ENCODE results near the gene UCN3. TPM values are rescaled to one million over a fixed set of nuclear protein-coding genes. Genes with fewer than 3 reads are reported as not detected.
"Not testable (repeated sequence)": the region's sequence is repeated elsewhere in the genome, so short reads cannot be mapped to it uniquely, and the experiment has no call there.

Gene UCN3
- total RNA-seq, 1 experiment from 2014 or later = not detected

DNA sequence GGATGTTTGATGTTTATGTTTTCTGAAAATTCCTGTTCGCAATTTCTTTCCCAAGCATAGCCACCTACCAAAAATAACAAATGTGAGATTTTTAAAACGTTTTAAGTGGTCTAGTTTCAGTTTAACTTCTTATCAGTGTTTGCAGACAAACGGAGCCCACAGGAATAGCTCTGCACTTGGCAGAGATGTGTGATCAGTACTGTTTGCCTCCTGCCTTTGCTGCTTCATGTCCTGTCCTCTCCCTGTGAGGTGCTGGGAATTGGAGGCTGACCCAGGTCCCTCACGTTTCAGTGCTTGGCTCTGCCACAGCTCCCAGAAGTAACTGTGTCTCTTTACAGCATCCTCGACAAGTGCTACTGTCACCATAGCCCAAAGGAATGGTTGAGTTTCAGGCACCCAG is 1.2 kb downstream of the UCN3 start:
- DNase-seq (ENCODE audit: low spot score) = no peak

GRCh38 chr10:5369362-5370158 is 4.8 kb downstream of the UCN3 start:
- no peak for DNase-seq (ENCODE audit: low spot score)

- no peak for DNase-seq (ENCODE audit: low spot score)
These were observed 6.0 kb downstream of the UCN3 start for GRCh38 chr10:5370493-5371352.

DNA sequence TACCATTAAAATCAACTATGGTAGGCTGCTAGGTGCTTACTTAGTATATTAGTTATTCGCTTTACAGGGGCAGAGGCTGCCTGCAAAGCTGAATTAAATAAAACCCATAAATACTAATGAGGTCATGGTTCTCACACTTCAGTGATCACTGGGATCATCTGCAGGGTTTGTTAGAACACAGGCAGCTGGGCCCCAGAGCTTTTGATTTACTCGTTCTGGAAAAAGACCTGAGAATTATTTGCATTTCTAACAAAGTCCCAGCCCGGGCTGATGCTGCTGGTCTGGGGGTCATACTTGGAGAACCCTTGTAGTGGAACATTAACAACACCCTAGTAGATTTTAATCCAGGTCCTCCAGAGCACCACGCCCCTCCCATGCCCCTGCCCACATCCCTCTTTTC is 8.5 kb downstream of the UCN3 start:
- DNase-seq (ENCODE audit: low spot score) = no peak

DNA sequence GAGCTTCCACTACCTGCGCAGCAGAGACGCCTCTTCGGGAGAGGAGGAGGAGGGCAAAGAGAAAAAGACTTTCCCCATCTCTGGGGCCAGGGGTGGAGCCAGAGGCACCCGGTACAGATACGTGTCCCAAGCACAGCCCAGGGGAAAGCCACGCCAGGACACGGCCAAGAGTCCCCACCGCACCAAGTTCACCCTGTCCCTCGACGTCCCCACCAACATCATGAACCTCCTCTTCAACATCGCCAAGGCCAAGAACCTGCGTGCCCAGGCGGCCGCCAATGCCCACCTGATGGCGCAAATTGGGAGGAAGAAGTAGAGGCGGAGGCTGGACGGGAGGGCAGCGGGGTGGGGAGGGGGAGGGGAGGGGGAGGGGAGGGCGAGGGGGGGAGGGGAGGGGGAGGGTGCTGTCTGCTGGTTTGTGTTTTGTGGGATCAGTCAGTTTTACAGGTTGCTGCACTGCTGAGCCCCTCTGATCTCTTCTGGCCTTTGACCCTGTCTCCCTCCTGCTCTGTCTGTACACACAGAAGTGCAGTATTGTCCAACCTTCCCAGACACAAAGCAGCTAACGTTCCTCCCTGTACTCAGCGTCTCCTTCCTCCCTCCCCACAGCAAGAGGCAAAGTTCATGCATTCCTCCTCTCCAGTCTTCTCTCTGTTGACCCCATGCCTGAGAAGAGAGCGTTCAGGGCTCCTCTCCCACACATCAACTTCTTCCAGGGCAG is 9.3 kb downstream of the UCN3 start:
- no peak for DNase-seq (ENCODE audit: low spot score)

DNA sequence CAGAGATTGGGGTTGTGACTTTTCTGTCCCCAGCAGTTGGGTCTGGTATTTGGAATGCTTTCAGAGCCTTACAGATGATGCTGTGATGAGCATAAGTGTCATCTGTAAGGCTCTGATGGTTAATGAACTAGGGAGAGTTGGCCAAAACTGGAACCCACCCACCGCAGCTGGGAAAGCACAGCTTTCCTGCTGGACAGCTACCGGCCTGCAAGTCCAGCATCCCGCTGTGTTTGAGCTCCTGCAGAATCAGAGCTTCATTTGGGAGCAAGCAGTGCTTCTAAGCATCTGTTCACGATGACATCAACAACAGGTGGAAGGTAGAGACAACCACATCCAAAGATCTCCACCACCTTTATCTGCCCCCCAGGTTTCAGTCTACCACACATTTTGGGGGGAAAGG is 11.7 kb downstream of the UCN3 start:
- no peak for DNase-seq (ENCODE audit: low spot score)

GRCh38 chr10:5379202-5379601 is 14.4 kb downstream of the UCN3 start:
- DNase-seq (ENCODE audit: low spot score) = not testable (repeated sequence)

- DNase-seq (ENCODE audit: low spot score) = not testable (repeated sequence)
These were observed 15.6 kb downstream of the UCN3 start for GRCh38 chr10:5380395-5380794.

GRCh38 chr10:5381187-5381586 is 16.4 kb downstream of the UCN3 start:
- no peak for DNase-seq (ENCODE audit: low spot score)

DNA sequence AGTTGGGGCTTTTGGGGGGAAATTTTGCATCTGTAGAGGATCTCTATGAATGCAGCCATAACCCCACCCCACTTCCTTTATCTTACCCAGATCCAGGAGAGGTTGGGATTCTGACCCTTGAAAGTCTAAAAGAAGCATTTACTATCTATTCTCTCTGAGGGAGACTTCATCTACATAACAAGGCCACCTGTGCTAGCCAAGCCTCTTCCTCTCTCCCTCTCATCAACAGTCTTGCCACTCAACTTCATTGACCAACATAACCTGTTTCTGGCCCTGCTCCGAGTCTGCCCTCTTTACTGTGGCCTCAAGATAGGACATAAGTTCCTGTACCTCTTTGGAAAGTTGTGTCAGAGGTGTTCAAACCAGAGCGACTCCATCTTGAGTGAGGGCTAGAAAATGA is 20.5 kb downstream of the UCN3 start:
- DNase-seq (ENCODE audit: low spot score) = no peak

- DNase-seq (ENCODE audit: low spot score) = no peak
These were observed 22.4 kb downstream of the UCN3 start for GRCh38 chr10:5387169-5387568.

DNA sequence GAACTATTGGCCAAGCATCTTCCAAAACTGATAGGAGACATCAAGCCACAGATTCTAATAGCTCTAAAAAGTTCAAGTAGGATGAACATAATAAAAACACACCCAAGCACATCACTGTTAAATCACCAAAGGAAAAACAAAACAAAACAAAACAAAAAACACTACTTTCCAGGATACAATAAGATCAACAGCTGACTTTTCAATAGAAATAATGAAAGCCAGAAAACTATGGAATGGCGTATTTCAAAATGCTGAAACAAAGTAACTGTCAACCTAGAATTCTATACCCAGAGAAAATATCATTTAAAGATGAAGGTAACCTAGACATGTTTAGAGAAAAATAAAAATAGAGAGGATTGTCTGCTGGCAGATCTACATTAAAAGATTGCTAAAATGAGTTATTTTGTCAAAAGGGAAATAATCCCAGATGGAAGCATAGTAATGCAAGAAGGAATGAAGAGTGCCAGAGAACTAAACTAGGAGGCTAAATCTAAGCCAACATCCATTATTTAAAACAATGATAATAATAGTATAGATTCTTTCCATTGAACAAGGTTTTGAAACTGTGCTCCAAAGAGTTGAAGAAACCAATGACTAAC is 25.9 kb downstream of the UCN3 start:
- DNase-seq (ENCODE audit: low spot score) = no peak

DNA sequence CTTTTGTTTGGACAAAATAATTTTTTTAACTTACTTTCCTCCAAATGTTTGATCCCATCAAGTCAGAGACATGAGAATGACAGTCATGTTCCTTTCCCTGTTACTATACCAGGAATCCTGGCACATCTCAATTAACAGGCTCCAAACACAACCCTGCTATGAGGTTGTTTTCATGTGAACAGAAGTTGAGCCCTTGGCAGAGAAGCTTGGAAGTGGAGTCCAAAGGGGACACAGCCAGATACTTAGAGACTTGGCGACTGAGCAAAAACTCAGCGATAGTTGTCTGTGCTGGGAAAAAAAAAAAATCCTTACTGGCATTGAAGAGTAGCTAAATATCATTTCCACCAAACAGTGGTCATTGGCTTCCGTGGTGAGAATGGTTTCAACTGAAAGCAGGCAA is 27.0 kb downstream of the UCN3 start:
- DNase-seq (ENCODE audit: low spot score) = no peak

DNA sequence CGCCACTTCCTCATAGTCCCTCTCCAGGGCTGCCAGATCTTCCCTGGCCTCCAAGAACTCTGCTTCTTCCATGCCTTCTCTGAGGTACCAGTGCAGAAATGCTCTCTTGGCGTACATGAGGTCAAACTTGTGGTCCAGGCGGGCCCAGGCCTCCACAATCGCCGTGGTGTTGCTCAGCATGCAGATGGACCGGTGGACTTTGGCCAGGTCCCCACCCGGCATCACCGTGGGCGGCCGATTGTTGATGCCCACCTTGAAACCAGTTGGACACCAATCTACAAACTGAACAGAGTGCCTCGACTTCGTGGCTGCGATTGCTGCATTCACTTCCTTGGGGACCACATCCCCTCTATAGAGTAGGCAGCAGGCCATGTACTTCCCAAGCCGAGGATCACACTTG is 28.8 kb downstream of the UCN3 start:
- no peak for DNase-seq (ENCODE audit: low spot score)

GRCh38 chr10:5395168-5395567 is 30.4 kb downstream of the UCN3 start:
- DNase-seq (ENCODE audit: low spot score) = no peak

GRCh38 chr10:5396556-5397300 is 32.0 kb downstream of the UCN3 start:
- DNase-seq (ENCODE audit: low spot score) = no peak

- DNase-seq (ENCODE audit: low spot score) = no peak
These were observed 34.6 kb downstream of the UCN3 start for GRCh38 chr10:5399332-5399731.

GRCh38 chr10:5400468-5401240 is 35.9 kb downstream of the UCN3 start:
- DNase-seq (ENCODE audit: low spot score) = no peak

- DNase-seq (ENCODE audit: low spot score) = no peak
These were observed 38.0 kb downstream of the UCN3 start for GRCh38 chr10:5402798-5403197.

Measured in H4 (cell line).